K562 (cell line): ENCODE data around the gene CST3. TPM values are rescaled to one million over a fixed set of nuclear protein-coding genes. Genes with fewer than 3 reads are reported as not detected.

Source experiments
- ATAC-seq: fragments of 200-7000 bp; cut with Tn5 transposase; 3 replicates; pipeline ENCODE4 v1.9.1; 2020; ENCODE audit warnings: moderate library complexity
- BruUV-seq: library from RNA; stranded (reverse); fragments of 400-500 nt; replicated peaks from 2 replicates; lab custom pipeline; 2021; lab: Mats Ljungman, UMichigan
- CTCF ChIA-PET: fragments of 300-600 bp; formaldehyde crosslinking; extraction: SDS; loops from one replicate; lab custom pipeline; 2021; ENCODE audit warnings: low intra/inter-chr PET ratio; lab: Yijun Ruan, JAX
- POLR2A ChIA-PET: fragments of 300-600, 350-650 bp; sonication (Branson Sonifier 250); formaldehyde crosslinking; extraction: SDS; loops from one replicate; lab custom pipeline; 2021; ENCODE audit warnings: antibody characterized with exemption, inconsistent platforms; lab: Yijun Ruan, JAX
- DNase-seq, 4 experiments: peaks; one replicate each; pipeline versions ENCODE4 v3.0.0 to v3.0.0-alpha.2; 2011 to 2018; ENCODE audit warnings: low spot score in 3 of 4, mixed read lengths in 3 of 4; ENCODE audit errors: extremely low read depth in 1 of 4
- FAIRE-seq: peaks from 2 replicates; lab custom pipeline; 2011; peaks lifted over from hg19 to GRCh38; lab: Jason Lieb, UNC
- H2AFZ ChIP-seq: 2 replicates; pipeline ENCODE4 v1.6.0; 2011; ENCODE audit warnings: low read depth, low read length, control low read depth, inconsistent platforms
- H3K27ac ChIP-seq: fragments of 200-600 bp; 3 replicates; pipeline ENCODE4 v1.8.0; 2011; ENCODE audit warnings: low read depth, mild to moderate bottlenecking, control low read depth, inconsistent platforms, low read length, moderate library complexity, mixed read lengths; ENCODE audit errors: extremely low read depth
- H3K27me3 ChIP-seq, 2 experiments: fragments of 300-600 bp in 1 of 2; 2 replicates in 1 of 2; 3 replicates in 1 of 2; pipeline versions ENCODE4 v1.6.0 to v1.8.0; 2011; ENCODE audit warnings: inconsistent platforms in 2 of 2, low read length in 2 of 2, mild to moderate bottlenecking in 1 of 2, mixed read lengths in 1 of 2, moderate library complexity in 1 of 2; ENCODE audit not compliant: control insufficient read depth in 2 of 2, insufficient read depth in 2 of 2
- H3K36me3 ChIP-seq: fragments of 300-600 bp; 3 replicates; pipeline ENCODE4 v1.8.0; 2011; ENCODE audit warnings: mild to moderate bottlenecking, low read length, inconsistent platforms; ENCODE audit not compliant: control insufficient read depth, insufficient read depth
- H3K4me1 ChIP-seq, 2 experiments: fragments of 200-600 bp in 1 of 2; replicated peaks in 1 of 2; 2 replicates in 1 of 2; 3 replicates in 1 of 2; pipeline versions ENCODE4 v1.5.1 to v1.8.0; 2011; ENCODE audit warnings: inconsistent platforms in 2 of 2, low read length in 2 of 2, mild to moderate bottlenecking in 1 of 2, mixed read lengths in 1 of 2, moderate library complexity in 1 of 2; ENCODE audit not compliant: control insufficient read depth in 2 of 2, insufficient read depth in 2 of 2
- H3K4me2 ChIP-seq: 2 replicates; pipeline ENCODE4 v1.6.1; 2011; ENCODE audit warnings: low read length, control low read depth, inconsistent platforms, mixed read lengths; ENCODE audit not compliant: insufficient read depth
- H3K4me3 ChIP-seq: fragments of 200-600 bp; sonication (generic), shearing (Covaris generic); 2 replicates; pipeline ENCODE4 v1.5.1; 2016; ENCODE audit warnings: control low read depth, inconsistent platforms
- H3K79me2 ChIP-seq: fragments of 200-600 bp; 3 replicates; pipeline ENCODE4 v1.8.0; 2011; ENCODE audit warnings: low read length, inconsistent platforms; ENCODE audit not compliant: control insufficient read depth, insufficient read depth
- H3K9ac ChIP-seq, 2 experiments: 2 replicates each; pipeline versions ENCODE4 v1.6.0 to v1.6.1; 2011; ENCODE audit warnings: low read depth in 2 of 2, low read length in 2 of 2, control low read depth in 1 of 2, inconsistent platforms in 1 of 2, mild to moderate bottlenecking in 1 of 2, mixed read lengths in 1 of 2; ENCODE audit not compliant: insufficient read depth in 1 of 2
- H3K9me1 ChIP-seq: one replicate; pipeline ENCODE4 v1.6.0; 2011; ENCODE audit warnings: inconsistent platforms, mild to moderate bottlenecking, low read length, moderate library complexity; ENCODE audit not compliant: control insufficient read depth, insufficient read depth
- H3K9me3 ChIP-seq: replicated peaks from 2 replicates; pipeline ENCODE4 v1.5.1; 2011; ENCODE audit warnings: low read depth, low read length, inconsistent platforms; ENCODE audit not compliant: control insufficient read depth, insufficient read depth
- H4K20me1 ChIP-seq: replicated peaks from 2 replicates; pipeline ENCODE4 v1.6.1; 2011; ENCODE audit warnings: low read length, inconsistent platforms, mixed read lengths; ENCODE audit not compliant: control insufficient read depth, insufficient read depth
- CHD2 ChIP-seq: IDR thresholded peaks from 2 replicates; pipeline ENCODE4 v1.6.1; 2011; ENCODE audit warnings: low read depth, low read length
- E4F1 ChIP-seq: fragments of 250-450 bp; sonication (Bioruptor Pico); IDR thresholded peaks from 2 replicates; pipeline ENCODE4 v1.5.0; 2021; ENCODE audit warnings: mild to moderate bottlenecking, borderline replicate concordance
- ELF4 ChIP-seq: fragments of 450-650 bp; formaldehyde crosslinking; IDR thresholded peaks from 2 replicates; pipeline ENCODE4 v1.4.0; 2022; ENCODE audit warnings: missing genetic modification characterization
- FOXP4 ChIP-seq: sonication (generic); formaldehyde crosslinking; IDR thresholded peaks from 2 replicates; pipeline ENCODE4 v1.8.0; 2022; ENCODE audit warnings: mild to moderate bottlenecking, missing genetic modification reagents, borderline replicate concordance
- MNT ChIP-seq, 2 experiments: fragments of 450-650 bp; conservative IDR thresholded peaks; 2 replicates each; pipeline ENCODE4 v1.6.1; 2017; ENCODE audit warnings: mild to moderate bottlenecking in 2 of 2, moderate library complexity in 2 of 2
- PHF20 ChIP-seq: fragments of 450-650 bp; IDR thresholded peaks from 2 replicates; pipeline ENCODE4 v1.6.1; 2018; ENCODE audit not compliant: partially characterized antibody
- RFX1 ChIP-seq: fragments of 450-650 bp; IDR thresholded peaks from 2 replicates; pipeline ENCODE4 v1.6.1; 2016; ENCODE audit warnings: mild to moderate bottlenecking, moderate library complexity
- ZKSCAN1 ChIP-seq: fragments of 150-350 bp; IDR thresholded peaks from 2 replicates; pipeline ENCODE4 v1.6.1; 2016; ENCODE audit warnings: low read depth, low read length
- ZNF277 ChIP-seq: fragments of 250-450 bp; sonication (Bioruptor Pico); IDR thresholded peaks from 2 replicates; pipeline ENCODE4 v1.8.0; 2022; ENCODE audit warnings: inconsistent platforms, mild to moderate bottlenecking, moderate library complexity, borderline replicate concordance
- WGBS: fragments of 100-300 bp; shearing (Covaris generic); methylation state at CpG from one replicate; pipeline ENCODE4 v1.1.6; 2016; ENCODE audit warnings: low coverage, mixed read lengths; ENCODE audit not compliant: insufficient coverage; ENCODE audit errors: missing lambda C conversion rate; 5-methylcytosine and 5-hydroxymethylcytosine counted together
- in situ Hi-C: fragments of 300-500 bp; cut with MboI; formaldehyde crosslinking; loops from 4 replicates; pipeline ENCODE4 v1.15.0; 2018; ENCODE audit warnings: inconsistent platforms, mixed read lengths
- intact Hi-C: fragments of 100-400 bp; cut with micrococcal nuclease; formaldehyde crosslinking; loops from 2 replicates; pipeline ENCODE4 v1.14.2; 2022
- polyA plus RNA-seq, 8 experiments: library from polyadenylated mRNA; depleted of rRNA in 4 of 8; stranded (reverse) in 5 of 8; unstranded in 3 of 8; fragments of >200 nt; fragmentation: Nextera tagmentation in 2 of 8; fragmentation: Illumina TruSeq in 1 of 8; extraction: Ambion mirVana in 2 of 8; extraction: Trizol in 1 of 8; gene quantifications; 2 replicates each; pipeline versions ENCODE4 v1.2.1 to v1.2.3, GENCODE V29; 2011 to 2014; ENCODE audit warnings: inconsistent platforms in 1 of 8, missing spikeins in 1 of 8
- total RNA-seq, 7 experiments: library from RNA; depleted of rRNA in 6 of 7; stranded (reverse); fragments of >200 nt in 6 of 7; fragmentation: Illumina TruSeq in 2 of 7; extraction: Trizol in 2 of 7; gene quantifications; 2 replicates each; pipeline versions ENCODE4 v1.2.1 to v1.2.3, GENCODE V29; 2011 to 2021; ENCODE audit warnings: low replicate concordance in 1 of 7

The CST3 gene
- total and polyA plus RNA-seq, 9 of the 15 experiments (the other 6 are each of a cell fraction or from before 2014, with no cell fraction given): 8.7 to 113 (median 48.5) TPM

DNA sequence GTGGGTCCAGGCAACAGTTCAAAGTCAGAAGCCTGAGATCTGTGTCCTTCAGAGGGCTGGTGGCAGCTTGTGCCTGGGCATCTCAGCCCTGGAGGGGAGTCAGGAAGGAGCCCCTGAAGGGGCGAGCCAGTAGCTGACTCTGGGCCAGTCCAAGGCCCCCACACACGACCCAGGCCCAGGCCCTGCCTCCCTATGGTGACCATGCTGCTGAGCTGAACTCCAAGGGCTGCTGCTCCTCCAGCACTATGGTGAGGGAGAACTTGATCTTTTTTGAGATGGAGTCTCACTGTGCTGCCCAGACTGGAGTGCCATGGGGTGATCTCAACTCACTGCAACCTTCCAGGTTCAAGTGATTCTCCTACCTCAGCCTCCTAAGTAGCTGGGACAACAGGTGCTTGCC is 15.2 kb upstream of the CST3 start:
- no peak for TF ChIP-seq CHD2
- no peak for TF ChIP-seq E4F1 (CRISPR knock-in tag)
- TF ChIP-seq ZKSCAN1: no peak
- no peak for TF ChIP-seq ZNF277
- TF ChIP-seq MNT (conservative IDR thresholded peaks at IDR 0.05): no peak
- no peak for TF ChIP-seq PHF20
- no peak for TF ChIP-seq ELF4
- no peak for TF ChIP-seq FOXP4 (CRISPR knock-in tag)
- TF ChIP-seq RFX1: no peak
- no peaks in the 10 kb centered on the region for H3K27me3 ChIP-seq
- no peaks in the 10 kb centered on the region for H3K9me1 ChIP-seq
- H3K79me2 ChIP-seq: no peaks in the 10 kb centered on the region
- ATAC-seq (no peak), FAIRE-seq (no peak), DNase-seq (no peak)
- no peaks in the 10 kb centered on the region for H3K9me3 ChIP-seq
- no peak overlapping the region for H3K4me3 ChIP-seq
- CTCF ChIA-PET: no interaction called here
- H4K20me1 ChIP-seq: no peaks in the 10 kb centered on the region
- no peak overlapping the region for H2AFZ ChIP-seq
- H3K4me1 ChIP-seq: peaks cover 0 to 6% of the 10 kb centered on the region in 2 experiments; a peak in 2 of 5 replicates
- no peak overlapping the region for H3K4me2 ChIP-seq
- no peak overlapping the region for H3K9ac ChIP-seq
- no peak overlapping the region for H3K27ac ChIP-seq
- intact Hi-C loops (no loop called here), in situ Hi-C loops (no loop called here)
- WGBS: 6% methylated on average over 2 of the region's 2 CpGs
- POLR2A ChIA-PET: no interaction called here
- no TSS peak for BruUV-seq
- no peaks in the 10 kb centered on the region for H3K36me3 ChIP-seq
